Superior temporal gyrus (tissue), 1 donor: ENCODE results near the gene FAM9B.
"Not testable (repeated sequence)": the region's sequence is repeated elsewhere in the genome, so short reads cannot be mapped to it uniquely, and the experiment has no call there.

ENCODE experiments used
- DNase-seq: peaks from one replicate; pipeline ENCODE4 v3.0.0-alpha.2; 2016; ENCODE audit errors: extremely low spot score

Gene FAM9B

GRCh38 chrX:9033989-9034388, at the start of gene FAM9B:
TSS of gene FAM9B (minus strand) at chrX:9034127. CDS start at chrX:9032986, 1,141 bp downstream.
- no peak for DNase-seq

DNA sequence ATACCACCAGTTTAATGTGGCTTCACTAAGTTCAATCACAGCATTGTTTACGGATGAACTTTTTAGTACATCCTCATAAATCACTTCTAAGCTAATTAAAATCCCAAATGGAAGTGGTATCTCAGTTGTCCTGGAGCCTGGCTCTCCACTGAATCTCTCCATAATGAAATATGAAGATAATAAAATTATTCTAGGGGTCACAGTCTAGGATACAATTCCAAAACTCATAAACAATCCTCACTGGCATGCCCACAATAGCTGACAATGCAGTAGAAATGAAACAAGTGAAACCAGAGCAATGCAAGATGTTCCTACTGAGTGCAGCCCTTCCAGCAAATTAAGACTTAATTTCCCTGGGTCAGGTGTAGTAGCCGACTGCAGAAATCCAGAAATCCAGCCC, 47.3 kb upstream of the FAM9B start:
- DNase-seq, result no peak

DNA sequence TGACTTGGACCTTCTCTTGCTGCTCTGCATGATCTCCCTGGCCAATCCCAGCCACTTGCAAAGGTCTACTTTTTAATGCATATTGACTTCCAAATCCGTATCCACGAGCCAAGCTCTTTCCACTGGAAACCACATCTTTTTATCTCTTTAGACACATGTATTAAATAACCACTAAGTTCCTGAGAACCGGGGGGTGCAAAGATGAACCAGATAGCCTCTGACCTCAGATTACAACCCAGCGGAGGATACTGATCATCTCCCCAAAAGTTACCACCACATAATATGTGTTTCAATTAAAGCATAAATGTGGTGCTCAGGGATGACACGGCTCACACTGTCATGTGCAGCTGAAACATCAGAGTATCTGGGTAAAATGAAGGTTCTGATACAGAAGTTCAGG, 40.4 kb upstream of the FAM9B start:
- no peak for DNase-seq

DNA sequence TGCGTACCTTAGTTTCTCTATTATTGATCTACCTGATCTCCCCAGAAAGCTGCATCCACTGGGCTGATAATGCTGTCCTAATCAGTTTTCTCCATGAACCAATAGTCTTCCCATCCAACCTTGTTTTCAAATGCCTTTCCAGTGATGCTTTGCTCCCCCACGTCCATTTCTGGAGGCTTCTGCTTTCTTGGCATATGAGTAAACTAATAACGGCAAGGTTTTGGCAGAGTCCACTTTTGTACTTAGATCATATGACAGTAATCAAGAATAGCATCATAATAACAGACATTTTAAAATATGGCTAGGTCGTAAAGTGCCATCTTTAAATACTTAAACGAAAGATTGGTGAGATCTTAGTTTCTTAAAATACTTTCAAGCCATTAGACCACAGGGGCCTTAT, 38.4 kb upstream of the FAM9B start:
- no peak for DNase-seq

DNA sequence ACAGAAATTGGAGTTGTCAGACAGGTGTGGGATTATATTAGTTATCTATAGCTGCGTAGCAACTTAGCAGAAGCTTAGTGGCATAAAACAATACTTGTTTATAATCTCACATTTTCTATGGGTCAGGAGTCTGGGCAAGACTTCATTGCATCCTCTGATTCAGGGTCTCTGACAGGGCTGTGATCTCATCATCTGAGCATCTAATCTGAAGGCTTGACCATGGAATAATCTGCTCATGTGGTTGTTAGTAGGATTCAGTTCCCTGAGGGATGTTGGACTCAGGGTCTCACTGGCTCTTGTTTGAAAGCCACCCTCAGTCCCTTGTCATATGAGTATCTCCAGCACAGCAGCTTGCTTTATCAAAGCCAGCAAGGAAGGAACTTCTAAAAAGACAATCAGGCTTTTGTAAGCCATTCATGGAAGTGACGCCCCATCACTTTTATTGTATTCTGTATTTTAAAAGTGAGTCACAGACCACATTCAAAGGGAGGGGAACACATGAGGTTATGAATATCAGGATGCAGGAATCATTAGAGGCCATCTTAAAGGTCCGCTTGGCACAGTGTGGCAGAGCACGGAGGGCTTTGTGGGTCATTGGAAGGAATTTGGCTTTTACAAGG, 37.2 kb upstream of the FAM9B start:
- DNase-seq, result no peak

DNA sequence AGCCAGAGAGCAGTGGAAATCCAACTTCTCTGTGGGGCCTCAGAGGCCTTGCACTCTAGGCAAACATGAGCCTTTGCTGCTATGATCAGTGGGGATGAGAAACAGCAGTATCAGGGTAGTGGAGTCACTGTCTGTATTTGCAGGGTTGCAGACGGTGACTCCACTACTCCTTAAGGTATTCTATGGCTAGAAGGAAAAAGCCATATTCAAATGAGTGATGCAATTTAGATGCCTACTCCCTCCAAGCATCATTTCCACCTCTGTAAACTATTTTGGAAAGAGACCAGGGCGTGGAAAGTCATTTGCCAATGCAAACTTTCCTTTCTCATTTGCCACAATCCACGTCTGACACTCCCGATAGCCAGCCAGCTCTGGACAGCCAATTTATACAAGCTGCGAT, 35.6 kb upstream of the FAM9B start:
- DNase-seq, result no peak

DNA sequence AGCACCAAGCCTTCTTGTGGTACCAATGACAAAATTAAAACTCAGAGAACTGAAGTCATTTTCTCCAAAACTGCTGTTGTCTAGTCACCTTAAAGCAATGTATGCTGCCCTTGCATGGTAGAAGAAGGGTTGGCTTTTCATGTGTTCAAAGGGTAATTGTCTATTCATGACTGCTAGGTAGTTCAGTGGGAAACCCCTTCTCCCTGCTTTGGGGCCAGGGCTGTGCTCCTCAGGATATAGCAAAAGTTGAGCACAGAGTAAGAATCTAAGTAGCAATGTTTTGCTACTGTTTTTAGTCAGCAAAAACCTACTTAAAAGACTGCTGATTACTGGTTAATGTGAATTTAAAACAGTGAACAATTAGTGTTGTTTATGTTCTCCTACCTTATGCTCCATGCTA, 30.8 kb upstream of the FAM9B start:
- DNase-seq, result no peak

DNA sequence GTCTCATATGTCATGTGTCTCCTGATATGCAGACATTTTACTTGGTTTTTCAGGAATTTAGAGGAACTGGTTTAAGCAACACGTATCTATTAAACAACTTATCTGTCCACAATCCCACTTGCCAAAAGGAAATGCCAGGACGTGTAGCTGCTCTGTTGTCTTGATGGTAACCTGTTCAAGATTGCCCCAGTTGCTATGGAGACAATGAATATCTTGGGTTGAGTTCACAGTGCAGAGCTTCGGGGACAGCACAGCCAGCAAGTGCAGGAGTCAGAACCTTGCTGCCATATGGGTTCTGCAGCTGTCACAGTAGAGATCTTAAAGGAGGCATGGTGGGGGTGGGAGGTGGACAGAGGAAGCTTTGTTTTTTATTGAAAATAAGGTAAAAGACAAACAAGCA, 28.7 kb upstream of the FAM9B start:
- DNase-seq, result no peak

DNA sequence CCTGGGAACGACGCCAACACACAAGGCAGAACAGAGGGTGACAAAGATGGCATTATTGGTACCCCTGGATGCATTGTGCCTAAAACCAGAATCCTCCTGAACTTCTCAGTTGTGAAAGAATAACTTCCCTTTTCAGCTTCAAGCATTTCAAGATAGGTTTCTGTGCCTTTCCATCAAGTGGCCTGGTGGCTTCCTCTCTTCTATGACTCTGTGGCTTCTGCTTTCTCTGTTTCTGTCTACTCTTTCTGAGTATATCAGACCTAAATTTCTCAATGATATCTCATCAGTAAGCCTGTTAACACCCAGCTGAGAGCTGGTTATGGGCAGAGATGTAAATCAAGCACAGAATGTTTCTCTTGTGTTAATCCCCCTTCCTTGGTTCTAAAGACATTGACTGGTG, 21.4 kb upstream of the FAM9B start:
- no peak for DNase-seq

- no peak for DNase-seq
Observed at GRCh38 chrX:9052081-9052480, 18.2 kb upstream of the FAM9B start.

DNA sequence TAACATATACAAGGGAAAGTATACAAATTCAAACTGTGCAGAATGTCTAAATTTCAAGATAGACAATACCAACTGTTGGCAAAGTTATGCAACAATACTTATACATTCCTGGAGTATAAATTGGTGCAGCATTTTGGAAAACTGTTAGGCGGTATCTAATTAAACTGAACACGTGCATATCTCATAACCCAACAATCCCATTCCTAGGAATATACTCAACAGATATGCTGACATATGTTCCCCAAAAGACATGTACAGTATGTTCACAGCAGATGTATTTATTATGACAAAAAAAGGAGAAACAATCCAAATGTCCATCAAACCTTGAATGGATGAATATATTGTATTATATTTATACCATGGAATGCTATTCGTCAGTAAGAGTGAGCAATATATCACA, 16.4 kb upstream of the FAM9B start:
- no peak for DNase-seq

GRCh38 chrX:9048801-9049200, 14.9 kb upstream of the FAM9B start:
- DNase-seq, result no peak

GRCh38 chrX:9038244-9038643, 4.3 kb upstream of the FAM9B start:
- no peak for DNase-seq

- no peak for DNase-seq
Observed at GRCh38 chrX:9037296-9037695, 3.4 kb upstream of the FAM9B start.

DNA sequence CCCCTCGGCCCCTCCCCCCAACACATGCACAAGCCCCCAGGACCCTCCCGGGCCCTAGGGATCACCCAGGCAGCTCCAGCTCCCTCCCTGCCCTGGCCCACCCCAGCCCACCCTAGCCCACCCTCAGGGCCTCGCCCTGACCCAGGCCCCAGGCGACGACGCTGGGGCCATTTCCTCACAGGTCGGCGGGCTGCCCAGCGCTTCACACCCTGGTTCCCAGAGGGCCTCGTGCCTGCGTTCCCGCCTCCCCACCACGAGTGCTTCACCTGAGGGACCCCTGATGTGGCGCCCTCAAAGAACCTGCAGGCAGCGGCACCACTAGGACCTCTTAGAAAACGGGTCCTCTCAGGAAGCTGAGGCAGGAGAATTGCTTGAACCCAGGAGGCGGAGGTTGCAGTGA, 341 bp downstream of the FAM9B start:
- no peak for DNase-seq

GRCh38 chrX:9033179-9033578, 748 bp downstream of the FAM9B start:
- no peak for DNase-seq

DNA sequence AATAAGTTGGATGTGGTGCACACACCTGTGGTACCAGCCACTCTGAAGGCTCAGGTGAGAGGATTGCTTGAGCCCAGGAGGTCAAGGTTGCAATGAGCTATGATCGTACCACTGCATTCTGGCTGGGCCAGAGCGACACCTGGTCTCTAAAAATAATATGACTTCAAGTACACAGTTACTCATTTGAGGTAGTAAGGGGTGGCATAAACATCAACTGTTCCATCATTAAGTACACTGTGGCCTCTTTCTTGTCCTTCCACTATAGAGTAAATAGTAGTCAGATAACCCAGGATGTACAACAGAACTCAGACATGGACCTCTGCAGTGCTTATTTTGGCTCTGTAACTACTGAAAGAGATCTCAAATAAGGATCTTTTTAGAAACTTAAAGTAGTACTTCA, 10.6 kb downstream of the FAM9B start:
- no peak for DNase-seq

- no peak for DNase-seq
Observed at GRCh38 chrX:9019151-9019550, 14.8 kb downstream of the FAM9B start.

DNA sequence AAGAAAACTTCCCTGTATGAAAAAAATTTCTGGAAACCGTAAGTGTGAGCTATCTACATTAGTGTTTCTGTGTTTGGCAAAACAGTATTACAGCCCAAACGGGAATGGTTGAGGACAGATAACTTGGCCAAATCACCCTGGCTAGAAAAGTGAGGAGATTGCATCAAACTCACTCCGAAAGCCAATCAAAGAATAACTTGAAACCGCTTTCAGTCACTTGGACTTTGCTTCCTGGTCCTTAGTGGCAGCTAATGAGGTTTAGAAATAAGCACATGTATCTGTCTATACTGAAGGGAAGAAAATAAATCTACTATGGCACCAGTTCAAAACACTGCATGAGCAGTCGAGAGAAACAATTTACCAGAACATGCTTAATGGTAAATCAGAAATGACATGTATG, 15.6 kb downstream of the FAM9B start:
- DNase-seq, result not testable (repeated sequence)

DNA sequence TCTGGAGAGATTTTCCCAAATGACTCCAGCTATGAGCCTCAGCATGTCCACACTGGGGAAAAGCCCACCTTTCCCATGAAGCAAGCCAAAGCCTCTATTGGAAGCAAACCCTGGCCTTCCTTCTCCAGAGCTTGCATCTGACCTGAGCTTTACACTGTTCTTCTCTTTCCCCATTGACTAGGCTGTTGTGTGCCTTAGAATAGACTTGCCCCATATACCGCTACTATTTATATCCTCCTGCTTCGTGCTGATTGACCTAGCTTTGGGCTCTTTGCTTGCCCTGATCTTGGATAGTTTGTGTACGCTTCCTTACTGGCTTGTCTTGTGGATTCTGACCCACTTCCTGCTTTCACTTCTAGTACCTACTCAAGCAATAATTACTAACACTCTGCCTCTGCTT, 30.9 kb downstream of the FAM9B start:
- no peak for DNase-seq

DNA sequence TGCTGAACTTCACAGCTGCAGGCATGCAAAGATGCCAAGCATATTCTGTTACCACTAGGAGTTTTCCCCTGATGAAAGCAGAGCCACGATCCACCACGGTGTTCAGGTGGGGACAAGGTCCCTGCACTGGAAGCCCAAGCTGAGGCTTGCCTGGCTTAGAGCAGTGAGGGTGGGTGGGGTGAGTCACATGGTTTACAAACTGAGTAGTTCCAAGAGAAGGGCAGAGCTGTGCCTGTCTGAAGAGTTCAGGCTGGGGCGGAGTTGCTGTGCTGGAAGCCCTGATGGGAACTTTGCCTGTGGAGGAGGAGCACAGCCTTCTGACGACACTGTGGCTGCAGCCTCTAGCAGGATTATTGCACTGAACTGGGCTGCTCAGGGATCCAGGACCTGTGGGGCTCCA, 45.5 kb downstream of the FAM9B start:
- no peak for DNase-seq

DNA sequence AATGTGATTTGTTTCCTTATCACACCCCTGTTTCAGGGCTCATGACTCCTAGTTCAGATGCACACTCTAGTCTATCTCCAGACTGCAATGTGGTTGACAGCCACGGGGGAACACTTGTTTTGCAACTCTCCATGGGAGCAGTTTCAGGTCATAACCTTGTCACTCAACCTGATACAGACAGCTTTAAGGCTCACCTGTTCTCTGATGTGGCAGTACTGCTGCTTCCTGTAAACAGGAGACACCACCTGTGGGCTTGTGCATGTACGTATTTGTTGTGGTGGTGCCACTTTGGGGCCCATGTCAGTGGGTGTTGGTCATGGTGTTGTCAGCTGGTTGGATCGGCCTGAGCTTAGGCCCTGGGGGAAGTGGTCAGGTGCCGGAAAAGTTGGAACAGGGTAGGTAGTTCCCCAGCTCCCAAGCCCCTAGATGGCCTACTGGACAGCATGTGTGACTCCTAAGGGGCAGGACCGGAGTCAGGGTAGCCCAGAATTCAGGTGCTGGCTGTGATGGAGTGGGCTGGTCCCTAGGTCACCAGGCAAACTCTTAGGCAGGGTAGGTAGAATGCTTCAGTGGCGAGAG, 46.2 kb downstream of the FAM9B start:
- DNase-seq, result no peak

GRCh38 chrX:8984231-8984630, 49.7 kb downstream of the FAM9B start:
- no peak for DNase-seq

DNA sequence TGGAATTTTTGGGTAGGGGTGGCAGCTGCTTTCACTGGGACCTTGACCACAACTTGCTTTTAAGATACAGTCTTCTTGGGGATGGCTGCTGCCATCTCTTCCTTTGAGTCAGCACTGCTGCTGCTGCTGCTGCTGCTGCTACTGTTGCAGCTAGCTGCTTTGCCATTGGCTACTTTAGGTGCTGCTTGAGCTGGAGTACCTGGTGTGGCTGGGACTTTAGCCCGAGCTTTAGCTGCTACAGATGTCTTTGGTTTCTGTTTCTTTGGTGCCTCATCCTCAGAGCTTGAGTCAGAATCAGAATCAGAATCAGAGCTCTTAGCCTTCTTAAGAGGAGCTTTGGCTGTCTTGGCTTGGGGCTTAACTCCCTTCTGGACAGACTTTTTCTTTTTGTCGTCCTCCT, 52.2 kb downstream of the FAM9B start:
- DNase-seq, result no peak
